GM23338 (cell line): ENCODE data around the gene TOLLIP.

Experiments
- CREB1 ChIP-seq: fragments of 250-450 bp; sonication (Bioruptor Pico); IDR thresholded peaks from 2 replicates; pipeline ENCODE4 v1.5.0; 2020; ENCODE audit warnings: low read depth, mild to moderate bottlenecking, moderate library complexity
- CTCF ChIP-seq, 2 experiments: fragments of 200-600 bp in 1 of 2; sonication (generic) in 1 of 2; conservative IDR thresholded peaks; 2 replicates each; pipeline versions ENCODE4 v1.5.1 to v1.6.1; 2016 to 2017; ENCODE audit warnings: antibody characterized with exemption in 2 of 2, low read depth in 2 of 2, mild to moderate bottlenecking in 2 of 2, moderate library complexity in 1 of 2
- EZH2 ChIP-seq: fragments of 200-600 bp; sonication (generic); IDR thresholded peaks from one replicate; pipeline ENCODE4 v1.8.0; 2017; ENCODE audit warnings: antibody characterized with exemption, mild to moderate bottlenecking, low read depth; ENCODE audit not compliant: unreplicated experiment
- EZH2phosphoT487 ChIP-seq: fragments of 200-600 bp; sonication (generic); IDR thresholded peaks from one replicate; pipeline ENCODE4 v1.8.1; 2018; ENCODE audit warnings: antibody characterized with exemption; ENCODE audit not compliant: unreplicated experiment
- JUNB ChIP-seq: IDR thresholded peaks from one replicate; pipeline ENCODE4 v1.6.1; 2016; ENCODE audit warnings: antibody characterized with exemption; ENCODE audit not compliant: unreplicated experiment
- NANOG ChIP-seq: IDR thresholded peaks from 2 replicates; pipeline ENCODE4 v1.6.1; 2016; ENCODE audit warnings: antibody characterized with exemption, borderline replicate concordance
- POLR2AphosphoS5 ChIP-seq: IDR thresholded peaks from 2 replicates; pipeline ENCODE4 v1.6.1; 2016; ENCODE audit warnings: antibody characterized with exemption, low read depth
- REST ChIP-seq: IDR thresholded peaks from one replicate; pipeline ENCODE4 v1.6.1; 2018; ENCODE audit warnings: antibody characterized with exemption; ENCODE audit not compliant: unreplicated experiment
- ZNF114 ChIP-seq: fragments of 250-450 bp; sonication (Bioruptor Pico); IDR thresholded peaks from 2 replicates; pipeline ENCODE4 v1.5.0; 2020; ENCODE audit warnings: mild to moderate bottlenecking, moderate library complexity
- ZNF331 ChIP-seq: fragments of 250-450 bp; sonication (Bioruptor Pico); IDR thresholded peaks from 2 replicates; pipeline ENCODE4 v1.5.0; 2020; ENCODE audit warnings: low read depth, mild to moderate bottlenecking, moderate library complexity

- no peak for TF ChIP-seq CTCF (conservative IDR thresholded peaks at IDR 0.05; ENCODE audit: low read depth in 2 of 2)
- no peak for TF ChIP-seq EZH2
- no peak for TF ChIP-seq POLR2AphosphoS5
- TF ChIP-seq EZH2phosphoT487: no peak
- no peak for TF ChIP-seq JUNB
- TF ChIP-seq REST: no peak
- no peak for TF ChIP-seq CREB1
- no peak for TF ChIP-seq NANOG
- no peak for TF ChIP-seq ZNF114
- no peak for TF ChIP-seq ZNF331 (CRISPR knock-in tag)
Measured at GRCh38 chr11:1254086-1254648, 55.3 kb downstream of the TOLLIP start.
